CD4-positive, alpha-beta T cell (primary cell): ENCODE results near the gene KHDC1. TPM values are rescaled to one million over a fixed set of nuclear protein-coding genes. Genes with fewer than 3 reads are reported as not detected.
"Not testable (repeated sequence)": the region's sequence is repeated elsewhere in the genome, so short reads cannot be mapped to it uniquely, and the experiment has no call there.

ENCODE experiments used
- ATAC-seq: fragments of 200-7000 bp; cut with Tn5 transposase; one replicate; pipeline ENCODE4 v1.10.0; 2022; ENCODE audit warnings: mild to moderate bottlenecking; ENCODE audit not compliant: poor library complexity
- CTCF ChIA-PET: fragments of 350-600 bp; sonication (Branson Sonifier 250); formaldehyde crosslinking; loops from one replicate; lab custom pipeline; 2021; ENCODE audit warnings: antibody characterized with exemption, inconsistent platforms; lab: Charles Lee
- POLR2A ChIA-PET: fragments of 350-600 bp; sonication (Branson Sonifier 250); formaldehyde crosslinking; loops from one replicate; lab custom pipeline; 2021; ENCODE audit warnings: antibody characterized with exemption, inconsistent platforms; lab: Charles Lee
- DNase-seq, 14 experiments: peaks; one replicate each; pipeline ENCODE4 v3.0.0-alpha.2; 2013 to 2020; ENCODE audit warnings: mixed read lengths in 2 of 14
- H3K27ac ChIP-seq, 2 donors: one replicate each; pipeline versions ENCODE4 v1.5.1 to v1.7.0; 2013; ENCODE audit warnings: low read length in 2 of 2, low read depth in 1 of 2, mild to moderate bottlenecking in 1 of 2
- H3K27me3 ChIP-seq, 2 experiments: 1 replicate in 1 of 2; 2 replicates in 1 of 2; pipeline versions ENCODE4 v1.6.1 to v1.7.0; 2013; ENCODE audit warnings: low read length in 2 of 2, control low read depth in 1 of 2, mild to moderate bottlenecking in 1 of 2, moderate library complexity in 1 of 2; ENCODE audit not compliant: insufficient read depth in 2 of 2, control insufficient read depth in 1 of 2
- H3K36me3 ChIP-seq: one replicate; pipeline ENCODE4 v1.6.1; 2013; ENCODE audit warnings: low read length, control low read depth; ENCODE audit not compliant: insufficient read depth
- H3K4me1 ChIP-seq: one replicate; pipeline ENCODE4 v1.6.1; 2013; ENCODE audit warnings: low read length, control low read depth; ENCODE audit not compliant: insufficient read depth
- H3K4me3 ChIP-seq: one replicate; pipeline ENCODE4 v1.5.1; 2013; ENCODE audit warnings: mild to moderate bottlenecking, low read length, moderate library complexity
- H3K9me3 ChIP-seq, 2 experiments: 1 replicate in 1 of 2; 2 replicates in 1 of 2; pipeline versions ENCODE4 v1.6.1 to v1.7.0; 2013; ENCODE audit warnings: low read length in 2 of 2, mild to moderate bottlenecking in 2 of 2, control low read depth in 1 of 2, moderate library complexity in 1 of 2; ENCODE audit not compliant: control insufficient read depth in 1 of 2, insufficient read depth in 1 of 2
- H3K27ac Mint-ChIP-seq: one replicate; pipeline ENCODE4 v1.8.0; 2020; ENCODE audit warnings: mixed read lengths
- H3K27me3 Mint-ChIP-seq: one replicate; pipeline ENCODE4 v1.8.0; 2021; ENCODE audit warnings: mixed read lengths
- H3K36me3 Mint-ChIP-seq: one replicate; pipeline ENCODE4 v1.8.0; 2021; ENCODE audit warnings: low read depth, mixed read lengths
- H3K4me1 Mint-ChIP-seq: one replicate; pipeline ENCODE4 v1.8.0; 2021; ENCODE audit warnings: low read depth, mixed read lengths
- H3K4me3 Mint-ChIP-seq: one replicate; pipeline ENCODE4 v1.8.0; 2020; ENCODE audit warnings: mild to moderate bottlenecking, mixed read lengths
- H3K9me3 Mint-ChIP-seq: one replicate; pipeline ENCODE4 v1.8.0; 2020; ENCODE audit warnings: mixed read lengths
- CTCF ChIP-seq: fragments of 200-600 bp; IDR thresholded peaks from one replicate; pipeline ENCODE4 v1.8.0; 2022; ENCODE audit warnings: antibody characterized with exemption, mild to moderate bottlenecking
- intact Hi-C, 2 experiments: fragments of 100-400 bp; cut with DNase I in 1 of 2; cut with micrococcal nuclease in 1 of 2; formaldehyde crosslinking; loops; one replicate each; pipeline versions ENCODE4 v1.15.1 to v1.9.0; 2023 to 2025; cut with DNase I, micrococcal nuclease
- polyA plus RNA-seq, 2 donors: library from polyadenylated mRNA; unstranded; fragments of 120-200 nt; gene quantifications; one replicate each; pipeline ENCODE4 v1.2.1, GENCODE V29; 2013
- total RNA-seq, 174 experiments: library from RNA in 2 of 174; stranded (reverse) in 2 of 174; gene quantifications; one replicate each; pipeline ENCODE4 v1.2.3 and lab custom pipeline; 2021 to 2026

Gene KHDC1, protein sequence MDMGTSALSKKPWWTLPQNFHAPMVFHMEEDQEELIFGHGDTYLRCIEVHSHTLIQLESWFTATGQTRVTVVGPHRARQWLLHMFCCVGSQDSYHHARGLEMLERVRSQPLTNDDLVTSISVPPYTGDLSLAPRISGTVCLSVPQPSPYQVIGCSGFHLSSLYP
- total RNA-seq (1 to 10 TPM in 1 of 2 experiments, under 1 TPM in 1; 0.71 to 1.2 TPM), total RNA-seq (lab: John Stamatoyannopoulos, UW) (0 to 4.3 (median 0.67) reads per million in 172 experiments)
- 2.1 TPM for polyA plus RNA-seq (2013, experiment 1 of 2)
- polyA plus RNA-seq (2013, experiment 2 of 2) = 1.3 TPM

DNA sequence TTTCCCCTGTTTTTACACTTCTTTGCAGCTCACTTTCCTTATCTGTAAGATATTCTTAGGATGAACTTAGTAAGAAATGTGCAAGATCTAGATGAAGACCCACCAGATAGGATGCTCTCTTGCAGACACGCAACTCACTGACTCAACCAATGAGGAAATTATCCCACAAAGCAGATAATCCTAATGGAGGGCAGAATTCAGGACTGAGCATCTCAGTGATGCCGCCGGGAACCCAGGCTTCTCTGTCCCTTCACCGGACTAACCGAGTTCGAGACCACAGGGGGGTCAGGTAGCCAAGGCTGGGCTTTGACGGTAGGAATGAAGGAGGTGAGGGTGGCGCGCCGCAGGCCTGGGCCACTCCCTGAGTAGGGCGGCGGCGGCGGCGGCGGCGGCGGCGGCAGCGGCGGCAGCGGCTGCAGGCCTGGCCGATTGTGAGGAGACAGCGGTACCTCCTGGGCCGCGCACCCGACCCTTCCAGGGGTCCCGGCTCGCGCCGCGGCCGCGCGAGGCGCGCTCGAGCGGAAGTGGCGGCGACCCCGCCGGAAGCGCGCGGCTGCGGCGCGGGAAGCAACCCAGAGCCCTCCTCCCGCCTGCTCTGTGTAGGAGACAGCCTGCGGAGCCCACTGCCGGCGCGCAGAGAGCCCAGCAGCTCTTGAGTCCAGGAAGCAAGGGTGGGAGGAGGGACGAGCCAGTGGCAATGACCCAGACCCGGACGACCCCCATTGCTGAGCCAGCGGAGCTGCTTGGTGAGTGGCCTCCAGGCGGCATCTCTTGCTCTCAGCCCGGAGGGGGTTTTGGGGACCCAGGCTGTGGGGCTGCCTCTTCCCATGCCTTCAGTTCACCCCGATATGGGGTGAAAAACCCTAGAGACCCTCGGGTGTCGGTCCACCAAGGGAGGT is at the start of gene KHDC1:
Gene KHDC1 (minus strand): TSS at position 526 of the 899 bp plus-strand sequence. CDS start 20,679 bp downstream, outside the sequence.
- POLR2A ChIA-PET = interaction anchor here (1.0 to 1.5 kb wide), 2 partner anchors 198 to 258 kb away, joined by 3 to 4 read pairs; partner anchors contain the start of genes EEF1A1 and MTO1
- H3K4me3 ChIP-seq = peak within 1 kb of the TSS; percentile 78
- no peaks in the 10 kb centered on the region for H3K27me3 ChIP-seq
- peaks cover 35% of the 10 kb centered on the region for H3K4me1 Mint-ChIP-seq
- CTCF ChIA-PET = interaction anchor here (1.2 kb wide), 1 partner anchor 22 kb away, joined by 5 read pairs; no protein-coding TSS in a partner anchor
- ATAC-seq (peak; percentile 92), DNase-seq (peak; percentile 26 to 80 (median 52))
- H3K36me3 ChIP-seq = no peaks in the 10 kb centered on the region
- peaks cover 5% of the 10 kb centered on the region for H3K36me3 Mint-ChIP-seq
- H3K4me3 Mint-ChIP-seq = peak within 1 kb of the TSS; percentile 81
- H3K9me3 Mint-ChIP-seq = no peaks in the 10 kb centered on the region
- no peaks in the 10 kb centered on the region for H3K27me3 Mint-ChIP-seq
- intact Hi-C loops = loop anchor here in 1 of 2 experiments (5.0 kb wide), 1 partner anchor 259 kb away; the partner anchor contains the start of gene EEF1A1
- TF ChIP-seq CTCF = no peak
- H3K27ac ChIP-seq = peak within 1 kb of the TSS; percentile 26 to 38
- H3K4me1 ChIP-seq = peaks cover 19% of the 10 kb centered on the region
- no peaks in the 10 kb centered on the region for H3K9me3 ChIP-seq
- peak within 1 kb of the TSS; percentile 76 for H3K27ac Mint-ChIP-seq

DNA sequence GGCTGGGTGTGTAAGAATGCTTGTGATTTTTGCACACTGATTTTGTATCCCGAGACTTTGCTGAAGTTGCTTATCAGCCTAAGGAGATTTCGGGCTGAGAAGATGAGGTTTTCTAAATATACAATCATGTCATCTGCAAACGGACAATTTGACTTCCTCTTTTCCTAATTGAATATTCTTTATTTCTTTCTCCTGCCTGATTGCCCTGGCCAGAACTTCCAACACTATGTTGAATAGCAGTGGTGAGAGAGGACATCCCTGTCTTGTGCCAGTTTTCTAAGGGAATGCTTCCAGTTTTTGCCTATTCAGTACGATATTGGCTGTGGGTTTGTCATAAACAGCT is 47.5 kb upstream of the KHDC1 start:
- DNase-seq, H3K36me3 Mint-ChIP-seq, POLR2A ChIA-PET, H3K9me3 Mint-ChIP-seq, ATAC-seq, intact Hi-C loops, H3K9me3 ChIP-seq, CTCF ChIA-PET, H3K36me3 ChIP-seq: not testable (repeated sequence)
- H3K27me3 ChIP-seq = peaks cover 10 to 13% of the 10 kb centered on the region in 2 experiments
- peak overlapping the region in 1 of 2 donors; percentile 33 for H3K27ac ChIP-seq
- Mint-ChIP-seq H3K4me3 (peak overlapping the region; percentile 95), H3K27me3 (peaks cover 56% of the 10 kb centered on the region), H3K27ac (peak overlapping the region; percentile 64), H3K4me1 (peaks cover 15% of the 10 kb centered on the region)
- peak overlapping the region; percentile 90 for H3K4me3 ChIP-seq
- H3K4me1 ChIP-seq = peaks cover 26% of the 10 kb centered on the region

DNA sequence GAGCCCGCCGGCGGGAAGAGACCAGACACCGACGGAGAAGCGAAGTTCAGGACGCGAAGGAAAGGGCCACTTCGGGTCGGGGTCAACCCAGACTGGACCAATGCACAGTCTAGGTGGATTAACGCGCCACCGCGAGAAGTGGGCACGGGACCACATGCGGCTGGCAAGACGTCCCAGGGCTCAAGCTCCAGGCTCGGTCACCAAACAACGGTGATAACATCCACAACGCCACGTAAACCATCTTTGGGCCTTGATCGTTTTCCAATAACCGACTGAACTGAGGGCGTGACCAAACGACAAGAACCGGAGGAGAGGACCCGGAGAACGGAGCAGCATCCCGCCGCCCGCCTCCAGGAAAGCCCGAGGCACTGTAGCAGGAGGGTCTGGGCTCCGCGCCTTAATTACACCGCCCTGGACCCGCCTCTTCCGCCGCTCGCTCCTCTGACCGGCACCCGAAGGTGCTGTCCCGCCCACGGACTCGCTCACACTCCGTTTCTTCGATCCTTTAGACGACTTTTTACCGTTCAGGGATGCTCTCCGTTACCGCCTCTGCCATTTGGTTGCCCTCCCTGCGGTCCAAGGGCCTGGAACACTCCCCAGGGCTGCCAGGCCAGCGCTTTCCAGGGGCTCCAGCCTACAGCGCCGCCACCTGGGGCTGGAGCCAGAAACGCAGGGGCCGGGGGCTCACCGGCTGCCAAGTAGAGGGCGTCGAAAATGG is 46.9 kb upstream of the KHDC1 start:
- Histone ChIP-seq H3K27me3 (peaks cover 5 to 8% of the 10 kb centered on the region in 2 experiments), H3K9me3 (peaks cover 0 to 6% of the 10 kb centered on the region in 2 experiments), H3K4me1 (peaks cover 22% of the 10 kb centered on the region), H3K27ac (peak overlapping the region in 1 of 2 donors; percentile 33), H3K36me3 (no peaks in the 10 kb centered on the region), H3K4me3 (peak overlapping the region; percentile 90)
- Mint-ChIP-seq H3K4me1 (peaks cover 15% of the 10 kb centered on the region), H3K36me3 (peaks cover 6% of the 10 kb centered on the region), H3K4me3 (peak overlapping the region; percentile 95), H3K27ac (peak overlapping the region; percentile 64), H3K27me3 (peaks cover 51% of the 10 kb centered on the region), H3K9me3 (no peaks in the 10 kb centered on the region)
- ChIA-PET CTCF (no interaction called here), POLR2A (no interaction called here)
- peak; percentile 43 for TF ChIP-seq CTCF
- intact Hi-C loops = no loop called here
- peak in 12 of 14 experiments; percentile 3 to 66 (median 29) for DNase-seq
- ATAC-seq = peak; percentile 77
